Caco-2 (cell line): ENCODE results near the gene KCNH8. TPM values are rescaled to one million over a fixed set of nuclear protein-coding genes. Genes with fewer than 3 reads are reported as not detected.
A peak's percentile ranks its signal among the peaks of the same experiment; 100 is the strongest.

Experiments used
- BruUV-seq: library from RNA; stranded (reverse); fragments of 400-500 nt; replicated peaks from 2 replicates; lab custom pipeline; 2021; lab: Mats Ljungman, UMichigan
- CTCF ChIA-PET: fragments of 300-600 bp; sonication (Branson Sonifier 250); formaldehyde crosslinking; loops from one replicate; lab custom pipeline; 2022; ENCODE audit warnings: antibody characterized with exemption; lab: Charles Lee
- POLR2A ChIA-PET: fragments of 300-600 bp; sonication (Branson Sonifier 250); formaldehyde crosslinking; loops from one replicate; lab custom pipeline; 2022; ENCODE audit warnings: antibody characterized with exemption; lab: Charles Lee
- DNase-seq, 2 experiments: peaks; one replicate each; pipeline versions ENCODE4 v3.0.0 to v3.0.0-alpha.2; 2020 to 2022
- H3K27me3 ChIP-seq: replicated peaks from 2 replicates; pipeline ENCODE4 v1.6.0; 2011; ENCODE audit warnings: low read length; ENCODE audit not compliant: control insufficient read depth, insufficient read depth
- H3K36me3 ChIP-seq: 2 replicates; pipeline ENCODE4 v1.5.1; 2011; ENCODE audit warnings: low read length; ENCODE audit not compliant: control insufficient read depth, insufficient read depth
- H3K4me1 ChIP-seq: fragments of 250-450 bp; sonication (Bioruptor Pico); 2 replicates; pipeline ENCODE4 v1.5.1; 2020; ENCODE audit warnings: mild to moderate bottlenecking
- H3K4me3 ChIP-seq: 2 replicates; pipeline ENCODE4 v1.5.1; 2011; ENCODE audit warnings: low read depth, mild to moderate bottlenecking, control low read depth, low read length
- H3K9me3 ChIP-seq: fragments of 250-450 bp; sonication (Bioruptor Pico); 2 replicates; pipeline ENCODE4 v1.5.1; 2020; ENCODE audit warnings: mild to moderate bottlenecking, moderate library complexity
- H3K27ac Mint-ChIP-seq: one replicate; pipeline ENCODE4 v1.8.0; 2022; ENCODE audit warnings: mixed read lengths; ENCODE audit not compliant: unreplicated experiment
- H3K27me3 Mint-ChIP-seq: one replicate; pipeline ENCODE4 v1.8.0; 2022; ENCODE audit warnings: mixed read lengths; ENCODE audit not compliant: insufficient read depth, unreplicated experiment
- H3K36me3 Mint-ChIP-seq: one replicate; pipeline ENCODE4 v1.8.0; 2022; ENCODE audit warnings: mild to moderate bottlenecking, mixed read lengths; ENCODE audit not compliant: insufficient read depth, unreplicated experiment
- H3K4me1 Mint-ChIP-seq: one replicate; pipeline ENCODE4 v1.8.0; 2022; ENCODE audit warnings: low read depth, mixed read lengths; ENCODE audit not compliant: unreplicated experiment
- H3K4me3 Mint-ChIP-seq: one replicate; pipeline ENCODE4 v1.8.0; 2022; ENCODE audit warnings: mild to moderate bottlenecking, moderate library complexity, mixed read lengths; ENCODE audit not compliant: unreplicated experiment
- H3K9me3 Mint-ChIP-seq: one replicate; pipeline ENCODE4 v1.8.0; 2022; ENCODE audit warnings: mixed read lengths; ENCODE audit not compliant: unreplicated experiment
- CTCF ChIP-seq, 2 experiments: fragments of 200-600 bp in 1 of 2; IDR thresholded peaks; 1 replicate in 1 of 2; 2 replicates in 1 of 2; pipeline versions ENCODE4 v1.5.1 to v1.8.0; 2011 to 2022; ENCODE audit warnings: antibody characterized with exemption in 1 of 2, control low read depth in 1 of 2, inconsistent platforms in 1 of 2, low read depth in 1 of 2, low read length in 1 of 2, mild to moderate bottlenecking in 1 of 2, moderate library complexity in 1 of 2; ENCODE audit not compliant: insufficient read depth in 1 of 2, severe bottlenecking in 1 of 2, unreplicated experiment in 1 of 2
- intact Hi-C: fragments of 100-400 bp; cut with micrococcal nuclease; formaldehyde crosslinking; loops from one replicate; pipeline ENCODE4 v1.10.0; 2022; ENCODE audit not compliant: unreplicated experiment
- total RNA-seq: library from RNA; stranded (reverse); gene quantifications from 2 replicates; pipeline ENCODE4 v1.2.3, GENCODE V29; 2022

The KCNH8 gene
- total RNA-seq, 1 experiment from 2014 or later: 0.07 TPM

GRCh38 chr3:19348500-19348899 lies 200.2 kb downstream of the KCNH8 start:
- H3K27ac Mint-ChIP-seq: no peak overlapping the region
- CTCF ChIA-PET: interaction anchor here (1.2 to 1.5 kb wide), 2 partner anchors 188 to 518 kb away, joined by 3 to 15 read pairs; no protein-coding TSS in a partner anchor
- intact Hi-C loops: loop anchor here (2.0 kb wide), 1 partner anchor 284 kb away; no protein-coding TSS in a partner anchor

GRCh38 chr3:19348941-19349564 lies 200.7 kb downstream of the KCNH8 start:
- H3K4me1 ChIP-seq: no peaks in the 10 kb centered on the region
- no peak overlapping the region for H3K4me3 ChIP-seq
- no TSS peak for BruUV-seq
- no peaks in the 10 kb centered on the region for H3K36me3 ChIP-seq
- POLR2A ChIA-PET: no interaction called here
- Mint-ChIP-seq H3K4me1 (no peaks in the 10 kb centered on the region), H3K9me3 (no peaks in the 10 kb centered on the region), H3K27ac (no peak overlapping the region), H3K36me3 (no peaks in the 10 kb centered on the region), H3K27me3 (peaks cover 15% of the 10 kb centered on the region), H3K4me3 (no peak overlapping the region)
- peak in 1 of 2 experiments; percentile 23 for DNase-seq
- CTCF ChIA-PET: interaction anchor here (1.2 to 1.5 kb wide), 2 partner anchors 188 to 517 kb away, joined by 3 to 15 read pairs; no protein-coding TSS in a partner anchor
- TF ChIP-seq CTCF (IDR thresholded peaks at IDR 0.05; ENCODE audit: insufficient read depth in 1 of 2, low read depth in 1 of 2, low read length in 1 of 2, severe bottlenecking in 1 of 2, unreplicated experiment in 1 of 2): peak; percentile 53 to 79
- no peaks in the 10 kb centered on the region for H3K27me3 ChIP-seq
- H3K9me3 ChIP-seq: no peaks in the 10 kb centered on the region
- intact Hi-C loops: loop anchor here (1.0 to 2.0 kb wide), 2 partner anchors 194 to 284 kb away; no protein-coding TSS in a partner anchor

More at GRCh38 chr3:19348500-19348899, 200.2 kb downstream of the KCNH8 start:
- POLR2A ChIA-PET: no interaction called here
- Mint-ChIP-seq H3K27me3 (peaks cover 15% of the 10 kb centered on the region), H3K4me3 (no peak overlapping the region), H3K36me3 (no peaks in the 10 kb centered on the region), H3K4me1 (no peaks in the 10 kb centered on the region), H3K9me3 (no peaks in the 10 kb centered on the region)
- Histone ChIP-seq H3K9me3 (no peaks in the 10 kb centered on the region), H3K27me3 (no peaks in the 10 kb centered on the region), H3K36me3 (no peaks in the 10 kb centered on the region), H3K4me1 (no peaks in the 10 kb centered on the region), H3K4me3 (no peak overlapping the region)
- DNase-seq: no peak
- no TSS peak for BruUV-seq
- no peak for TF ChIP-seq CTCF (IDR thresholded peaks at IDR 0.05; ENCODE audit: insufficient read depth in 1 of 2, low read depth in 1 of 2, low read length in 1 of 2, severe bottlenecking in 1 of 2, unreplicated experiment in 1 of 2)

GRCh38 chr3:19357947-19358346 lies 209.6 kb downstream of the KCNH8 start:
- intact Hi-C loops: no loop called here
- no peak overlapping the region for H3K27ac Mint-ChIP-seq
- H3K4me1 Mint-ChIP-seq: no peaks in the 10 kb centered on the region
- no peaks in the 10 kb centered on the region for H3K36me3 Mint-ChIP-seq
- Histone ChIP-seq H3K36me3 (no peaks in the 10 kb centered on the region), H3K4me1 (no peaks in the 10 kb centered on the region), H3K4me3 (no peak overlapping the region), H3K27me3 (no peaks in the 10 kb centered on the region), H3K9me3 (no peaks in the 10 kb centered on the region; the same call in 1 of the 2 replicates)
- H3K27me3 Mint-ChIP-seq: peaks cover 3% of the 10 kb centered on the region
- no peak for DNase-seq
- BruUV-seq: no TSS peak
- ChIA-PET CTCF (no interaction called here), POLR2A (no interaction called here)
- no peak overlapping the region for H3K4me3 Mint-ChIP-seq
- TF ChIP-seq CTCF (IDR thresholded peaks at IDR 0.05; ENCODE audit: insufficient read depth in 1 of 2, low read depth in 1 of 2, low read length in 1 of 2, severe bottlenecking in 1 of 2, unreplicated experiment in 1 of 2): no peak
- H3K9me3 Mint-ChIP-seq: no peaks in the 10 kb centered on the region
